Measurements from ENCODE around the gene CHD5. TPM values are rescaled to one million over a fixed set of nuclear protein-coding genes. Genes with fewer than 3 reads are reported as not detected.
"Not testable (repeated sequence)": the region's sequence is repeated elsewhere in the genome, so short reads cannot be mapped to it uniquely, and the experiment has no call there.

The CHD5 gene
- total RNA-seq, 4 donors from 2014 or later, result 0.19 to 0.24 (median 0.19) TPM; not detected in 1

- no peak for ATAC-seq (ENCODE audit: low FRiP score)
- DNase-seq (ENCODE audit: low spot score), result no peak
- TF ChIP-seq CTCF (IDR thresholded peaks at IDR 0.05), result no peak
Measured at GRCh38 chr1:6077919-6078318, 102.2 kb downstream of the CHD5 start.

- TF ChIP-seq CTCF (IDR thresholded peaks at IDR 0.05), result no peak
- ATAC-seq (ENCODE audit: low FRiP score) (no peak), DNase-seq (ENCODE audit: low spot score) (no peak)
Measured at GRCh38 chr1:6077506-6077905, 102.6 kb downstream of the CHD5 start.

- not testable (repeated sequence) for ATAC-seq (ENCODE audit: low FRiP score); DNase-seq (ENCODE audit: low spot score)
Measured at GRCh38 chr1:6077061-6077460, 103.1 kb downstream of the CHD5 start.

GRCh38 chr1:6075748-6076147 is 104.4 kb downstream of the CHD5 start:
- DNase-seq (ENCODE audit: low spot score) (no peak), ATAC-seq (ENCODE audit: low FRiP score) (no peak)
- TF ChIP-seq CTCF (IDR thresholded peaks at IDR 0.05), result no peak

GRCh38 chr1:6074192-6074901 is 105.8 kb downstream of the CHD5 start:
- DNase-seq (ENCODE audit: low spot score), result no peak
- ATAC-seq (ENCODE audit: low FRiP score), result no peak
- no peak for TF ChIP-seq CTCF (IDR thresholded peaks at IDR 0.05)

GRCh38 chr1:6073480-6074053 is 106.6 kb downstream of the CHD5 start:
- ATAC-seq (ENCODE audit: low FRiP score), result no peak
- DNase-seq (ENCODE audit: low spot score), result no peak
- no peak for TF ChIP-seq CTCF (IDR thresholded peaks at IDR 0.05)

- no peak for ATAC-seq (ENCODE audit: low FRiP score)
Measured at GRCh38 chr1:6072774-6073479, 107.2 kb downstream of the CHD5 start.

More at GRCh38 chr1:6072774-6073479, 107.2 kb downstream of the CHD5 start:
- no peak for TF ChIP-seq CTCF (IDR thresholded peaks at IDR 0.05)
- no peak for DNase-seq (ENCODE audit: low spot score)
